Stimulated activated CD4-positive, alpha-beta T cell treated with anti-CD3 and anti-CD28 coated beads, Interleukin-15, amount 100 ng/mL, for 1 hour (primary cell): ENCODE data around the gene GBP3.
"Not testable (repeated sequence)": the region's sequence is repeated elsewhere in the genome, so short reads cannot be mapped to it uniquely, and the experiment has no call there.

Experiments
- DNase-seq, 2 donors: peaks; one replicate each; pipeline ENCODE4 v3.0.0-alpha.2; 2020; ENCODE audit warnings: low read depth in 1 of 2, low spot score in 1 of 2

GBP3 gene

GRCh38 chr1:89022167-89022959 lies at the start of gene GBP3:
TSS of gene GBP3 (minus strand) at chr1:89022866. CDS start at chr1:89020721, 2,145 bp downstream.
- no peak for DNase-seq

DNA sequence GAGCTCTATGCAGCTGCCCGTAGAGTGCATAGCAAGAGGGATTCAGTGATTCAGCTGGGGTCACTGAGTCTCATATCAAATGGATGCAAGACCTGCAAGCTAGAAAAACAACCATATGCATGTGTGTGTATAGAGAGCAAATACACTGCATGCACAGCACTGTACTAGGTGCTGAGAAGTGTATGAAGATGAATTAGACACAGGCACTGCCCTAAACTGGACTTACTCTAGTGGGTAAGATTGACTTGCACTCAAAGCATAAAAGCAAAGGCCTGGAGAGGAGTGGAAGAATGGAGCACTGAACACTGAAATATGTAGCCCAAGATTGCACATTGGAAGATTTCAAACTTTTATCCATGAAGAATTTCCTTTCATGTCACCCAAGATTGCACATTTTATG lies 47.8 kb upstream of the GBP3 start:
- DNase-seq: no peak

GRCh38 chr1:89069951-89070350 lies 47.3 kb upstream of the GBP3 start:
- DNase-seq: no peak

DNA sequence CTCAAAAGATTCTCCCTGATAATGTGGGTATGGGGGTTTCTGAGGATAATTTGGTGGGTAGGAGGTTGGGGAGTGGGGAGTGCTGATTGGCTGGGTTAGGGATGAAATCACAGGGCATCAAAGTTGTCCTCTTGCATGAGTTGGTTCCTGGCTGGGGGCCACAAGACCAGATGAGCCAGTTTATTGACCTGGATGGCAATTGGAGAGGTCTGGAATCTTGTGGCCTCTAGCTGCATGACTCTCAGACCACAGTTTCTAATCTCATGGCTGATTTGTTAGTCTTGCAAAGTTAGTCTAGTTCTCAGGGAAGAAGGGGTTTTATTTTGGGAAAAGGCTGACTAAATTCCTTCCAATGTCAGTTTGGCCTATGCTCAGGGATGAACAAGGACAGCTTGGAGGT lies 45.6 kb upstream of the GBP3 start:
- no peak for DNase-seq

DNA sequence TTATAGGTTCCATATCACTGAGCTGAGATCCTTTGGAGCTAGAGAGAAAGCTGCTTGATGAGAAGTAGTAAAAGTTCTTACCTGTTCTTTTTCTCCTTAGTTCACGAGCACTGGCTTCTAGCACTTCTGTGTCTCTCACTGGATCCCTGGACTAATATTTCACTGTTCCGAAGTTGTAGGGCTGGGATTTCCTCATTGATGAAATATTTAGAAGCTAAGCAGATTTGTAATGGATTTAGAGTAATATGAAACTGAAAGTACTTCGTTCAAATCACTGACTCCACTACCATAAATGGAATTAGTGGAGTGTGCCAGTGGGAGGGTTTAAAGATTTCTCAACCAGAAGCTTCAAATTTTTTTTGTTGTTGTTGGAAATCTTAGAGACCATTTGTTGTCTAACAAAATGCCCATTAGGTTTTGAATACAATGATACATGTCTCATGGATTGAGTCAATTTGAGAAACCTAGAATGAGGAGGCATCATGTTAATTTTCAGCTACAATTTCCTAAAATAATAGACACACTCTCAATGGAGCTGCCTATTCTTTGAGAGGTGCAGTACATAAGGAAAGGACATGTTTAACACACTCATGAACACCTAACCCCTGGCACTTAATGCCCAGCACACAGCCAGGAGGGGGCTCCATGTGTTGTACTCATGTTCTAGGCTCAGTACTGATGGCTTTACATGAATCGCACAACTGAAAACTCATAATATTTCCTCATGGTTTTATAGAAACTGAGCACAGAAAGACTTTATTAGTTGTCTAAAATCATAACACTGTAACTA lies 42.6 kb upstream of the GBP3 start, which contains the start of gene GBP1:
Gene GBP1 (minus strand): TSS at position 130 of the 790 bp plus-strand sequence. CDS start 1,974 bp downstream, outside the sequence.
- no peak for DNase-seq

- DNase-seq: no peak
Measured at GRCh38 chr1:89064632-89065031, 42.0 kb upstream of the GBP3 start.

- DNase-seq: no peak
Measured at GRCh38 chr1:89063094-89063493, 40.4 kb upstream of the GBP3 start.

GRCh38 chr1:89060091-89060490 lies 37.4 kb upstream of the GBP3 start:
- DNase-seq: no peak

DNA sequence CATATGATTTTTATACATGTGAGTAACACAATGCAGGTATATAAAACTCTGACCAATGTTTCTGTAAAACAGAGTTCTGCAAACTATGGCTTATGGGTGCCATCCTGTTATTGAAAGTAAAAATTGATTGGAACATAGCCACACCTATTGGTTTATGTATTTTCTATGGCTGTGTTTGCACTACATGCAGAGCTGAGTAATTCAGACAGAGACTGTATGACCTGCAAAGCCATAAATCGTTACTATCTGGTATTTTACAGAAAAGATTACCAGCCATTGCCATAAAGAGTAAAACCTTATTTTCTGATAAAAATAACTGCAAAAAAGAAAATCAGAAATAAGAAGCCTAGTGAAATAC lies 29.3 kb upstream of the GBP3 start:
- no peak for DNase-seq

DNA sequence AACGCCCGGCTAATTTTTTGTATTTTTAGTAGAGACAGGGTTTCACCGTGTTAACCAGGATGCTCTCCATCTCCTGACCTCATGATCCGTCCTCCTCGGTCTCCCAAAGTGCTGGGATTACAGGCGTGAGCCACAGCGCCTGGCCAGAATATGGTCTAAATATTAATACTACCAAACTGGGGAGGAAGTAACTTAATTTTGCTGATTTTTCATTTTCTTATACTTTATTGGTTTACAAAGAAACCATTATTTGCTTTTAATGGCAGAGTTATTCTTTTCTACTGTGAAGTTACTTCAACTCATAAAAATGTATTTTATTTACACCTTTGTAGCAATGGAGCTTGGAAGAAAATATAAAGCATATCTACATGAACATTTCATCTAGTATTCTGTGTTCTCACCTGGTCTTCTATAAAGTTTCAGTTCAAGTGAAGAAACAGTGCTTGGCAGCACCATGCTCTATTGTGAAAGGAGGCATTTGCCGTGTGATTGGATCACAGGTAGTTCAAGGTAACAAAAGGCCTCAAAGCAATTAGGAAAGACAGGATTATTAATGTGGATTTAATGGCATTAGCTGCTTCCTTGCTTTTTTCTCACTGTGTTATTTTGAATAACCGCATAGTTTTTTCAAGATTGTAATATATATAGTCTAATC lies 28.8 kb upstream of the GBP3 start:
- no peak for DNase-seq

DNA sequence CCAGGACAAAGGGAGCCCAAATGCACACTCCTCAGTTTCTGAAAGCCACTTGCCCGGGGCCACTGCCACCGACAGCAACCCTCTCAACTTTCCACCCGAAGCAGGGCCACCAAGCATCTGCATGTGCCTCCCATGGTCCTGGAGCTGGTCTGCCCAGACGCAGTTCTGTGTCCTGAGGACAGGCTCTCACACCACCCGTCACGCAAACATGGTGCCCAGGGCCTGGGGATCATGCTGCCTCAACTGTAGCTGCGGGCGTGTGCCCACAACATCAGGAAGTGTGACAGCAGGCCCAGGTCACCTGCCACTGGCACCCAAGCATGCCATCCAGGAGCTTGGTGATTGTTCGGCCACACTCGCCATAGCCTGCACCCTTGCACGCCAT lies 28.0 kb upstream of the GBP3 start:
- no peak for DNase-seq

- DNase-seq: not testable (repeated sequence)
Measured at GRCh38 chr1:89049901-89050648, 27.4 kb upstream of the GBP3 start.

DNA sequence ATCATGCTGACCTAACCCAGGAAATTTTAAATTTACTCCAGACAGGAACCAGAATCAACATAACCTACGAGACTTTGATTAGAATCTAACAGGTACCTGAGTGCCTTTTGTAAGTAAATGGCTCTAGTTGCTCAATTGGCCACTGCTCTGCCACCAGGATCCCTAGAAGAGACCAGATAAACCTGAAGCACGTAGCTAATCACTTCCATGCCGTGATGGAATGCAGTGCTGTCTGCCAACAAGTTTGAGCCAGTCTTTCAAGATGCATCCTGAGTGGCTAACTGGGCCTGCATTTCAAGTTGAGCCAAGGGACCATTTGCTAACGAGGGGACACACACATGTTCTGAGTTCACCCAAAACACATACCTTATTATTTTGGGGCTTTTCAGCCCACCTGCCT lies 26.5 kb upstream of the GBP3 start:
- DNase-seq: not testable (repeated sequence)

GRCh38 chr1:89047734-89048133 lies 25.1 kb upstream of the GBP3 start:
- DNase-seq: no peak

- not testable (repeated sequence) for DNase-seq
Measured at GRCh38 chr1:89046318-89047183, 23.9 kb upstream of the GBP3 start.

GRCh38 chr1:89044970-89045721 lies 22.5 kb upstream of the GBP3 start:
- no peak for DNase-seq

- no peak for DNase-seq
Measured at GRCh38 chr1:89043940-89044339, 21.3 kb upstream of the GBP3 start.

DNA sequence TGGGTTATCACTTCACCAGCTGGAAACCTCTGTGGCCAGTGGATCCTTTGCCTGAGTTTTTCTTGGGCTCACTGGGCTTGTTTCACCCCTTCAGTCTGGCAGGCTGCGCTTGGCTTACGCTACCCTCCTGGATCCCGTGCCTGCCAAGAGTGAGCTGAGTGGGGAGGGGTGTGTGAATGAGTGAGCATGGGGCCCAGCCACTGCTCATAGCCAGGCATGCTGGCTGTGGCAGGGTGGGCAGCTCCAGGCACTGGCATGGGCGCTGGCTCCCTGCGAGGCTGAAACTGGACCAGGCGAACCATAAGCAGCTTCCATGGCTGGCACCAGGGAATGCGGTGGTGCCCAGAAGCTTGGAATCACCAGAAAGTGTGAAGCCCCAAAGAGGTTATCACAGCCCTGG lies 19.8 kb upstream of the GBP3 start:
- no peak for DNase-seq

DNA sequence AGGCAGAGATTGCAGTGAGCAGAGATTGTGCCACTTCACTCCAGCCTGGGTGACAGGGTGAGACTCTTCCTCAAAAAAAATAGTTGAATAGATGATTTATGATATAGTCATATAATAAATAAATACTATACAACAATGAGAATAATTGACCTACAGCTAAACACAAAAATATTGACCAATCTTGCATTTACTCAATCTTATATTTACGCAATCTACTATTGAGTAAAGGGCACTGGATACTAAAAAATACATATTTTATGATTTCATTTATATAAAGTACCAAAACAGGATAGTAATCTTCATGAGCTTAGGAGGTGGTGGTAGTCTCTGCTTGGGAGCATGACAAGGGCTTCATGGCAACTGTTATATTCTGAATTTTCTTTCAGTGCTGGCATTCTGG lies 19.1 kb upstream of the GBP3 start:
- no peak for DNase-seq
